Mesenchymal stem cell (in vitro differentiated cells and primary cell): ENCODE data around the gene OAF.

Source experiments
- DNase-seq: peaks from one replicate; pipeline ENCODE4 v3.0.0-alpha.2; 2013
- H2AFZ ChIP-seq: one replicate; pipeline ENCODE4 v1.6.1; 2013; ENCODE audit warnings: low read depth, mild to moderate bottlenecking, control low read depth, inconsistent platforms, low read length, moderate library complexity
- H2AK5ac ChIP-seq: 2 replicates; pipeline ENCODE4 v1.6.1; 2013; ENCODE audit warnings: low read length, moderate library complexity, mild to moderate bottlenecking, inconsistent platforms; ENCODE audit not compliant: severe bottlenecking
- H2BK120ac ChIP-seq: one replicate; pipeline ENCODE4 v1.6.1; 2013; ENCODE audit warnings: low read depth, mild to moderate bottlenecking, inconsistent platforms, low read length, moderate library complexity
- H2BK12ac ChIP-seq, 2 experiments: one replicate each; pipeline ENCODE4 v1.6.1; 2013; ENCODE audit warnings: inconsistent platforms in 2 of 2, low read length in 2 of 2, mild to moderate bottlenecking in 2 of 2, moderate library complexity in 2 of 2, control low read depth in 1 of 2
- H2BK15ac ChIP-seq: one replicate; pipeline ENCODE4 v1.6.1; 2013; ENCODE audit warnings: mild to moderate bottlenecking, low read depth, inconsistent platforms; ENCODE audit not compliant: poor library complexity, severe bottlenecking
- H2BK5ac ChIP-seq: 2 replicates; pipeline ENCODE4 v1.6.1; 2013; ENCODE audit warnings: low read depth, mild to moderate bottlenecking, low read length, control low read depth, inconsistent platforms; ENCODE audit not compliant: poor library complexity, severe bottlenecking
- H3K14ac ChIP-seq, 2 experiments: one replicate each; pipeline ENCODE4 v1.6.1; 2013; ENCODE audit warnings: inconsistent platforms in 2 of 2, low read length in 2 of 2, control low read depth in 1 of 2, mild to moderate bottlenecking in 1 of 2, moderate library complexity in 1 of 2
- H3K18ac ChIP-seq, 2 experiments: one replicate each; pipeline ENCODE4 v1.6.1; 2013; ENCODE audit warnings: inconsistent platforms in 2 of 2, low read length in 2 of 2, control low read depth in 1 of 2, low read depth in 1 of 2, mild to moderate bottlenecking in 1 of 2
- H3K23ac ChIP-seq, 2 experiments: one replicate each; pipeline ENCODE4 v1.6.1; 2013; ENCODE audit warnings: inconsistent platforms in 2 of 2, low read length in 2 of 2, mild to moderate bottlenecking in 2 of 2, moderate library complexity in 2 of 2, control low read depth in 1 of 2
- H3K27ac ChIP-seq: 2 replicates; pipeline ENCODE4 v1.5.1; 2013; ENCODE audit warnings: mild to moderate bottlenecking, moderate library complexity, low read length, control low read depth, inconsistent platforms; ENCODE audit not compliant: poor library complexity, severe bottlenecking
- H3K27me3 ChIP-seq, 2 experiments: 2 replicates each; pipeline versions ENCODE4 v1.6.1 to v1.7.0; 2013; ENCODE audit warnings: low read length in 2 of 2, mild to moderate bottlenecking in 2 of 2, moderate library complexity in 2 of 2, control low read depth in 1 of 2, inconsistent platforms in 1 of 2; ENCODE audit not compliant: control insufficient read depth in 1 of 2, insufficient read depth in 1 of 2
- H3K36me3 ChIP-seq, 2 experiments: 2 replicates each; pipeline versions ENCODE4 v1.6.1 to v1.7.0; 2013; ENCODE audit warnings: low read length in 2 of 2, control low read depth in 1 of 2, inconsistent platforms in 1 of 2, low read depth in 1 of 2, mild to moderate bottlenecking in 1 of 2; ENCODE audit not compliant: insufficient read depth in 2 of 2, control insufficient read depth in 1 of 2
- H3K4ac ChIP-seq, 2 experiments: one replicate each; pipeline ENCODE4 v1.6.1; 2013; ENCODE audit warnings: inconsistent platforms in 2 of 2, low read length in 2 of 2, mild to moderate bottlenecking in 2 of 2, moderate library complexity in 2 of 2, control low read depth in 1 of 2, low read depth in 1 of 2
- H3K4me1 ChIP-seq: 2 replicates; pipeline ENCODE4 v1.6.1; 2013; ENCODE audit warnings: low read depth, low read length, control low read depth; ENCODE audit not compliant: control insufficient read depth, insufficient read depth
- H3K4me2 ChIP-seq: 2 replicates; pipeline ENCODE4 v1.6.1; 2013; ENCODE audit warnings: low read length, mild to moderate bottlenecking, inconsistent platforms; ENCODE audit not compliant: poor library complexity, severe bottlenecking
- H3K4me3 ChIP-seq, 2 experiments: 2 replicates each; pipeline versions ENCODE4 v1.5.1 to v1.7.0; 2013; ENCODE audit warnings: low read length in 2 of 2, mild to moderate bottlenecking in 2 of 2, control low read depth in 1 of 2, low read depth in 1 of 2; ENCODE audit not compliant: insufficient read depth in 1 of 2
- H3K79me1 ChIP-seq: replicated peaks from 2 replicates; pipeline ENCODE4 v1.6.1; 2013; ENCODE audit warnings: mild to moderate bottlenecking, control low read depth, low read length, inconsistent platforms; ENCODE audit not compliant: poor library complexity, severe bottlenecking
- H3K9ac ChIP-seq: 2 replicates; pipeline ENCODE4 v1.7.0; 2013; ENCODE audit warnings: mild to moderate bottlenecking, low read length, moderate library complexity
- H3K9me3 ChIP-seq: 2 replicates; pipeline ENCODE4 v1.7.0; 2013; ENCODE audit warnings: mild to moderate bottlenecking, low read length; ENCODE audit not compliant: control insufficient read depth
- H4K8ac ChIP-seq: one replicate; pipeline ENCODE4 v1.6.1; 2013; ENCODE audit warnings: inconsistent platforms, mild to moderate bottlenecking, low read length, moderate library complexity
- H4K91ac ChIP-seq: one replicate; pipeline ENCODE4 v1.6.1; 2013; ENCODE audit warnings: mild to moderate bottlenecking, low read length, inconsistent platforms
- WGBS: methylation state at CpG from one replicate; pipeline ENCODE4 v1.1.7; 2013; ENCODE audit warnings: mixed read lengths; 5-methylcytosine and 5-hydroxymethylcytosine counted together

OAF gene

GRCh38 chr11:120181376-120181975 lies 29.4 kb upstream of the OAF start:
- Histone ChIP-seq H3K23ac (no peak overlapping the region), H2AK5ac (no peak overlapping the region), H4K8ac (no peak overlapping the region), H3K4me1 (peaks cover 22% of the 10 kb centered on the region), H3K4me3 (no peak overlapping the region), H3K9ac (peak overlapping the region; percentile 83), H2BK12ac (peak overlapping the region in 1 of 2 experiments; percentile 29), H3K27me3 (peaks cover 0 to 17% of the 10 kb centered on the region in 2 experiments), H3K79me1 (no peaks in the 10 kb centered on the region), H3K18ac (no peak overlapping the region), H3K9me3 (no peaks in the 10 kb centered on the region), H2BK120ac (no peak overlapping the region), H2BK5ac (no peak overlapping the region), H3K36me3 (no peaks in the 10 kb centered on the region), H2BK15ac (no peak overlapping the region), H3K4ac (no peak overlapping the region), H2AFZ (no peak overlapping the region), H3K14ac (no peak overlapping the region), H3K27ac (no peak overlapping the region), H3K4me2 (no peak overlapping the region), H4K91ac (no peak overlapping the region)
- WGBS = 90% methylated on average over 9 of the region's 10 CpGs
- DNase-seq = no peak

- H3K9ac ChIP-seq = no peak overlapping the region
- WGBS = 67% methylated on average over 7 of the region's 7 CpGs
Observed at GRCh38 chr11:120182372-120182771, 28.5 kb upstream of the OAF start.

GRCh38 chr11:120182790-120183491 lies 27.9 kb upstream of the OAF start:
- no peak overlapping the region for H2BK5ac ChIP-seq
- no peak overlapping the region for H3K27ac ChIP-seq
- peak overlapping the region; percentile 66 for H3K9ac ChIP-seq
- H3K4me3 ChIP-seq = no peak overlapping the region
- no peak overlapping the region for H3K4ac ChIP-seq
- WGBS = 59% methylated on average over 5 of the region's 5 CpGs
- H2AFZ ChIP-seq = no peak overlapping the region
- H2BK120ac ChIP-seq = no peak overlapping the region
- H3K9me3 ChIP-seq = no peaks in the 10 kb centered on the region
- no peak overlapping the region for H3K23ac ChIP-seq
- no peak overlapping the region for H2BK12ac ChIP-seq
- H3K14ac ChIP-seq = no peak overlapping the region
- no peaks in the 10 kb centered on the region for H3K36me3 ChIP-seq
- no peak overlapping the region for H3K4me2 ChIP-seq
- H3K18ac ChIP-seq = no peak overlapping the region
- no peak overlapping the region for H4K91ac ChIP-seq
- peaks cover 0 to 4% of the 10 kb centered on the region in 2 experiments for H3K27me3 ChIP-seq
- H4K8ac ChIP-seq = no peak overlapping the region
- no peak overlapping the region for H2BK15ac ChIP-seq
- no peak for DNase-seq
- H2AK5ac ChIP-seq = no peak overlapping the region
- H3K79me1 ChIP-seq = no peaks in the 10 kb centered on the region
- peaks cover 33% of the 10 kb centered on the region for H3K4me1 ChIP-seq

More at GRCh38 chr11:120182372-120182771, 28.5 kb upstream of the OAF start:
- Histone ChIP-seq H3K4me1 (peaks cover 31% of the 10 kb centered on the region), H2AK5ac (no peak overlapping the region), H3K23ac (no peak overlapping the region), H4K8ac (no peak overlapping the region), H3K4ac (no peak overlapping the region), H3K36me3 (no peaks in the 10 kb centered on the region), H2BK12ac (no peak overlapping the region), H3K79me1 (no peaks in the 10 kb centered on the region), H3K9me3 (no peaks in the 10 kb centered on the region), H2BK120ac (no peak overlapping the region), H3K14ac (no peak overlapping the region), H3K4me3 (no peak overlapping the region), H4K91ac (no peak overlapping the region), H2AFZ (no peak overlapping the region), H2BK15ac (peak overlapping the region; percentile 77), H3K18ac (no peak overlapping the region), H3K27me3 (peaks cover 0 to 8% of the 10 kb centered on the region in 2 experiments), H3K27ac (no peak overlapping the region), H2BK5ac (no peak overlapping the region), H3K4me2 (no peak overlapping the region)
- no peak for DNase-seq

- Histone ChIP-seq H3K4ac (no peak overlapping the region), H2AK5ac (no peak overlapping the region), H3K9ac (peak overlapping the region; percentile 66), H2BK15ac (no peak overlapping the region), H4K8ac (no peak overlapping the region), H3K4me2 (no peak overlapping the region), H3K9me3 (no peaks in the 10 kb centered on the region), H3K4me3 (peak overlapping the region in 1 of 2 experiments; percentile 61), H3K23ac (no peak overlapping the region), H2BK120ac (no peak overlapping the region), H3K36me3 (no peaks in the 10 kb centered on the region), H3K79me1 (no peaks in the 10 kb centered on the region), H3K14ac (no peak overlapping the region), H3K18ac (no peak overlapping the region), H2AFZ (no peak overlapping the region), H2BK5ac (no peak overlapping the region), H2BK12ac (no peak overlapping the region), H3K27ac (no peak overlapping the region), H3K27me3 (no peaks in the 10 kb centered on the region), H4K91ac (no peak overlapping the region), H3K4me1 (peaks cover 33% of the 10 kb centered on the region)
- 93% methylated on average over 7 of the region's 7 CpGs for WGBS
- DNase-seq = no peak
Observed at GRCh38 chr11:120183701-120184141, 27.1 kb upstream of the OAF start.
